HUES48 (cell line): Measurements from ENCODE around the gene GOLGA8S.
"Not testable (repeated sequence)": the region's sequence is repeated elsewhere in the genome, so short reads cannot be mapped to it uniquely, and the experiment has no call there.

Experiments used
- H3K27ac ChIP-seq: one replicate; pipeline ENCODE4 v1.7.0; 2013; ENCODE audit warnings: low read depth, low read length, inconsistent platforms
- H3K27me3 ChIP-seq: 2 replicates; pipeline ENCODE4 v1.6.1; 2013; ENCODE audit warnings: mild to moderate bottlenecking, low read length; ENCODE audit not compliant: control insufficient read depth, insufficient read depth
- H3K36me3 ChIP-seq: 2 replicates; pipeline ENCODE4 v1.6.1; 2013; ENCODE audit warnings: low read length; ENCODE audit not compliant: control insufficient read depth, insufficient read depth
- H3K4me1 ChIP-seq: 2 replicates; pipeline ENCODE4 v1.6.1; 2013; ENCODE audit warnings: mild to moderate bottlenecking, low read length; ENCODE audit not compliant: control insufficient read depth, insufficient read depth
- H3K4me3 ChIP-seq: 2 replicates; pipeline ENCODE4 v1.5.1; 2013; ENCODE audit warnings: mild to moderate bottlenecking, low read depth, low read length
- H3K9ac ChIP-seq: 2 replicates; pipeline ENCODE4 v1.6.1; 2013; ENCODE audit warnings: mild to moderate bottlenecking, low read depth, low read length, moderate library complexity
- H3K9me3 ChIP-seq: 2 replicates; pipeline ENCODE4 v1.6.1; 2013; ENCODE audit warnings: low read length; ENCODE audit not compliant: control insufficient read depth, insufficient read depth

The GOLGA8S gene

DNA sequence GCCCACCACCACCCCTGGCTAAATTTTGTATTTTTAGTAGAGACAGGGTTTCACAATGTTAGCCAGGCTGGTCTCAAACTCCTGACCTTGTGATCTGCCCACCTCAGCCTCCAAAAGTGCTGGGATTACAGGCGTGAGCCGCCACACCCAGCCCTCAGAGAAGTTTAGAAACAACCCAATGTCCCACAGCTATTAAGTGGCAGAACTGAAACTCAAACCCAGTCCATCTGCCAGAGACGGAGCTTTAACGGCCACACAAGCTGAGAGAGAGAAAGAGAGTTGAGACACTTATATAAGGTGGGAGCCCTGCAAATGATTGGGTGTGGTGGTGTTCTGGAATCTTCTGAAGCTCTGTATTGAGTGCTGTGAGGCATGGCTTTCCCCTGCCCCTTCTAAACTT is 43.8 kb downstream of the GOLGA8S start:
- H3K27ac ChIP-seq, H3K9ac ChIP-seq, H3K4me1 ChIP-seq, H3K36me3 ChIP-seq, H3K4me3 ChIP-seq, H3K27me3 ChIP-seq: not testable (repeated sequence)
- peaks cover 19% of the 10 kb centered on the region for H3K9me3 ChIP-seq

DNA sequence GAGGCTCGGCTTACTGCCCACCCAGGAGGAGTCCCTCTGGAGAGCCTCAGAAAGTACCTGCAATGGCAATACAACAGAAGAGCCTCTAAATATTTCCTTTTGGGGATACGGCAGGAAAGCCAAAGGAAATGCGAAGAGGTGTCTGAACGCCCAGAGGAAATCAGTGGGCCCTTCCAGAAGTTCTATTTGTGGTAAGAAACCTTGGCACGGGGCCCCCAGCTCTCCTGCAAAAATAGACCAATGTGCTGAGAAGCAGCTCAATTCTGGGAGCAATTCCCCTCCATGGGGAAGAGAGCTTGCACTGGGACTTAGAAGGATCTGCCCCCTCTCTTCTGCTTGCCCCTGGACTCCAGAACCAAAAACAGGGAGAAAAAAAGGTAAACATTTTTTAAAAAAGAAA is 44.7 kb downstream of the GOLGA8S start:
- peaks cover 23% of the 10 kb centered on the region for H3K9me3 ChIP-seq
- not testable (repeated sequence) for H3K4me1 ChIP-seq, H3K27ac ChIP-seq

DNA sequence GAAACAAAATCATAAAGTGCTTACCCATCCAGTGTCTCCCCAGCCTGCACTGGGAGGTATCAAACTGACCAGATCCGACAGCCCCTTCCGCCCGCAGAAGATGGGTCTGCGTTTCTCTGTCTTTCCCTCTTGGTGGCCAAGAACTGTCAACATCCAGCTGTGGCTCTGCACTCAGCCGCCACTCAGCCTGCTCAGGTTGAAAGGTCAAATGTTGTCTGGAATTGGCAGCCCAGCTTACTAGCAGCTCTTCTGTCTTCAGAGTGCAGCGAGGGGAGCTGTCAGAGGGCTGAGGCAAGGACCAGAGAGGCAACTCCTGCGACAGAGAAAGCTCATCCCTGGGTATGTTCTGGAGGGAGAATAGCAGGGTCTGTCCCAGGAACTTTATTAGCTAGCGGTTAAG is 47.1 kb downstream of the GOLGA8S start:
- Histone ChIP-seq H3K4me1 (no peaks in the 10 kb centered on the region), H3K9ac (no peak overlapping the region), H3K27ac (no peak overlapping the region), H3K27me3 (no peaks in the 10 kb centered on the region), H3K4me3 (no peak overlapping the region), H3K36me3 (no peaks in the 10 kb centered on the region), H3K9me3 (peaks cover 24% of the 10 kb centered on the region)

More for the DNA sequence above, 44.7 kb downstream of the GOLGA8S start:
- not testable (repeated sequence) for H3K4me3 ChIP-seq, H3K27me3 ChIP-seq, H3K9ac ChIP-seq, H3K36me3 ChIP-seq

GRCh38 chr15:23402140-23402539 is 47.6 kb downstream of the GOLGA8S start:
- no peak overlapping the region for H3K27ac ChIP-seq
- no peaks in the 10 kb centered on the region for H3K36me3 ChIP-seq
- peaks cover 29% of the 10 kb centered on the region for H3K9me3 ChIP-seq
- no peaks in the 10 kb centered on the region for H3K27me3 ChIP-seq
- H3K9ac ChIP-seq: no peak overlapping the region
- H3K4me1 ChIP-seq: no peaks in the 10 kb centered on the region
- H3K4me3 ChIP-seq: no peak overlapping the region

DNA sequence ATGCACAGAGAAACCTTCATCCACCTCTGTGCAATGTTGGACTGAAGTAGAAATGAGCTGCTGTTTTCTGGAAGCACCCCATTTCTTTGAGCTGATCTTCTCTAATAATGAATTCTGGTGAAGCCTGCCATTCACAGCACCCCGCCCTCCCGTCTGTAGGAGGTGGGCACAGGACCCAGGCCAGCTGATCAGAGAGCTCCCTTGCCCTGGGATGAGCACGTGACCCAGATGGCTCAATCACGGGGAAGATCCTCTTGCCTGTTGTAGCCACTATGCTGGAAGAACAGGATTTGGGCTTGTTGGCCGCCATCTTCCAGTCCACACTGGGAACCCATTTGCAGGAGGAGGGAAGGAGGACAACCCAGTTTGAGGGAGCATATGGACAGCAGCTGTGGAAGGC is 48.0 kb downstream of the GOLGA8S start:
- peaks cover 31% of the 10 kb centered on the region for H3K9me3 ChIP-seq
- no peak overlapping the region for H3K27ac ChIP-seq
- H3K4me3 ChIP-seq: no peak overlapping the region
- no peak overlapping the region for H3K9ac ChIP-seq
- no peaks in the 10 kb centered on the region for H3K27me3 ChIP-seq
- no peaks in the 10 kb centered on the region for H3K36me3 ChIP-seq
- no peaks in the 10 kb centered on the region for H3K4me1 ChIP-seq

DNA sequence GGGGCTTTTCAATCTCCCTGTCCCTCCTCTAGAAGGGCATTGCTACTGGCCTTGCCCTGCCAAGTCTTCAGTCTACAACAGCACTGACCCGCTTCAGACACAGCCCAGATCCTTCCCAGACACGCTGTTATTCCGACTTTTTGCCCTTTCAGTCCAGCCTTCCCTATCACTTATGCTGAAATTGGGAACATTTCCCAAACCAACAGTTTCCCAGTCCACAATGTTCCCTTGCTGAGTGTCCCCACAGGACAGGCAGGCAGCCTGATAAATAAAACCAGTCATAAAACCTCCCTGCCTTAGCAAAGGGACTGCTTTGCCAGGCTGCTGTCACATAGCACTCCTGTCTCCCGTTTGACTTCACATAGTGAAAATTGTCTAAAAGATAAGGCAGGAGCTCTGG is 49.0 kb downstream of the GOLGA8S start:
- Histone ChIP-seq H3K4me3 (no peak overlapping the region), H3K9ac (no peak overlapping the region), H3K27ac (no peak overlapping the region), H3K36me3 (no peaks in the 10 kb centered on the region), H3K4me1 (no peaks in the 10 kb centered on the region), H3K27me3 (no peaks in the 10 kb centered on the region), H3K9me3 (peaks cover 34% of the 10 kb centered on the region)

DNA sequence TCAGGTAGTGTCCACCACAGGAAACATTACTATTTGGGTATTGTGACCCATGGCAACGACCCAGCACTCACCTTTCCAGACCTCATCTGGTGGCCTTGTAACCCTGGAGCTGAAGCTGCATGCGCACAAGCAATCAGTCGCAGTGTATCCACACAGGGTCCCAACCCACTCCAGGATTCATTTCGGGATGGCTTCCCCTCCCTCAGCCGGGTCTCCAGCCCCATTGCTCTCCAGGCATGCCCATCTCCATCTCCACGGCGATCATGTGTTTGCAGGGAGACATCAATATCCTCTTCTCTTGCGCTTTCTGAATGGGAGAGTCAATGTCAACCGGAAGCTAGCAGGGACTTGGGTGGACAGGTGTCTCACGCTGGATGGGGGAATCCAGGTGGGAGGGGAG is 57.3 kb downstream of the GOLGA8S start:
- Histone ChIP-seq H3K27ac (no peak overlapping the region), H3K27me3 (no peaks in the 10 kb centered on the region), H3K4me1 (no peaks in the 10 kb centered on the region), H3K4me3 (no peak overlapping the region), H3K9ac (no peak overlapping the region), H3K9me3 (peaks cover 28% of the 10 kb centered on the region), H3K36me3 (no peaks in the 10 kb centered on the region)

DNA sequence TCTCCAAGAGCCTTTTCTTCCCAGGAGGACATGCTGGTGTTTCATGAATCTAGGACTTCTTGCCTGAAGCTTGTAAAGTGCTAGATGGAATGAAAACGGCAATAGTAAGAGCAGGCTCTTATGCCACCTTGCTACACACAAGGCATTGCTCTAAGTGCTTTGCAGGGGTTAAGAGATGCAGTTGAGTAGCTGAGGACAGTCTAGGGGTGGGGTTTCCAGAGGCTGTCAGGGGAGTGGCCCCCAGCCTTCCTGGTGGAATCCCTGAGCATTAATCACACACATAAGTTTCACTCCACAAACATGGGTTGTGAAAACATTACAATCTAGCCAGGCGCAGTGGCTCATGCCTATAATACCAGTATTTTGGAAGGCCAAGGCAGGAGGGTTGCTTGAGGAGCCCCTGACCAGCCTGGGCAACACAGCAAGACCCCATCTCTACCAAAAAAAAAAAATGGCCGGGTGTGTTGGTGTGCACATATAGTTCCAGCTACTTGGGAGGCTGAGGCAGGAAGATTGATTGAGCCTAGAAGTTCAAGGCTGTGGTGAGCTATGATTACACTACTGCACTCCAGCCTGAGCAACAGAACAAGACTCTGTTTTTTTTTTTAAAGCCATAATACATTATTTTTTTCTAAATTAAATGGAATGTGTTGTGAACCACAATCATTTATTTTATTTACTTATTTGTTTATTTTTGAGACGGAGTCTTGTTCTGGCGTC is 58.5 kb downstream of the GOLGA8S start:
- peaks cover 18% of the 10 kb centered on the region for H3K9me3 ChIP-seq
- not testable (repeated sequence) for H3K9ac ChIP-seq, H3K36me3 ChIP-seq, H3K27ac ChIP-seq, H3K4me3 ChIP-seq, H3K27me3 ChIP-seq, H3K4me1 ChIP-seq
